Central memory CD8-positive, alpha-beta T cell (primary cell): ENCODE measurements around the gene SYCE3.

Source experiments
- ATAC-seq: fragments of 150-1000 bp; cut with Tn5 transposase; replicated peaks from 2 replicates; pipeline ENCODE4 v1.10.0; 2022; ENCODE audit warnings: mild to moderate bottlenecking, moderate FRiP score, moderate number of reproducible peaks; ENCODE audit not compliant: poor library complexity, severe bottlenecking; ENCODE audit errors: extremely low read depth
- DNase-seq, 2 donors: peaks; one replicate each; pipeline ENCODE4 v3.0.0; 2021; ENCODE audit warnings: low spot score in 2 of 2
- H3K27ac Mint-ChIP-seq: one replicate; pipeline ENCODE4 v1.8.0; 2022; ENCODE audit warnings: low read depth, mild to moderate bottlenecking, moderate library complexity, mixed read lengths
- H3K27me3 Mint-ChIP-seq: one replicate; pipeline ENCODE4 v1.8.0; 2022; ENCODE audit warnings: mixed read lengths
- H3K36me3 Mint-ChIP-seq: one replicate; pipeline ENCODE4 v1.8.0; 2022; ENCODE audit warnings: mild to moderate bottlenecking, moderate library complexity, mixed read lengths; ENCODE audit not compliant: insufficient read depth
- H3K4me1 Mint-ChIP-seq: one replicate; pipeline ENCODE4 v1.8.0; 2022; ENCODE audit warnings: mixed read lengths
- H3K4me3 Mint-ChIP-seq: one replicate; pipeline ENCODE4 v1.8.0; 2022; ENCODE audit warnings: mild to moderate bottlenecking, moderate library complexity, mixed read lengths
- H3K9me3 Mint-ChIP-seq: one replicate; pipeline ENCODE4 v1.8.0; 2022; ENCODE audit warnings: mixed read lengths

SYCE3 gene

DNA sequence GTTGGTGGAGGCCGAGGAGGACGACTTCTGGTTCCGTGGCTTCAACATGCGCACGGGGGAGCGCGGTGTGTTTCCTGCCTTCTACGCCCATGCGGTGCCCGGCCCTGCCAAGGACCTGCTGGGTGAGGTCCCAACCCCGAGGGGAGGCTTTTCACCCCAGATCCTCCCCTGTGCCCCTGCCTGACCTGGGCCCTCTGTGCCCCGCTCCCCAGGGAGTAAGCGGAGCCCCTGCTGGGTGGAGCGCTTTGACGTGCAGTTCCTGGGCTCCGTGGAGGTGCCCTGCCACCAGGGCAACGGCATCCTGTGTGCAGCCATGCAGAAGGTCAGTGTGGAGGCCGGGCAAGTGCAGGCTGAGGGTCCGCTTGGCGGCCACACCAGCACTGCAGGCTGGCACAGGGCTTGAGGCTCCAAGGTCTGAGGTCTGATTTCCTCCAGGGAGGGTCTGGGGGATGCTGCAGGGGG, 42.9 kb upstream of the SYCE3 start:
- Mint-ChIP-seq H3K4me3 (no peak overlapping the region), H3K4me1 (peaks cover 10% of the 10 kb centered on the region), H3K27me3 (peaks cover 61% of the 10 kb centered on the region), H3K9me3 (no peaks in the 10 kb centered on the region), H3K36me3 (peaks cover 3% of the 10 kb centered on the region), H3K27ac (no peak overlapping the region)
- DNase-seq, result no peak
- no peak for ATAC-seq

DNA sequence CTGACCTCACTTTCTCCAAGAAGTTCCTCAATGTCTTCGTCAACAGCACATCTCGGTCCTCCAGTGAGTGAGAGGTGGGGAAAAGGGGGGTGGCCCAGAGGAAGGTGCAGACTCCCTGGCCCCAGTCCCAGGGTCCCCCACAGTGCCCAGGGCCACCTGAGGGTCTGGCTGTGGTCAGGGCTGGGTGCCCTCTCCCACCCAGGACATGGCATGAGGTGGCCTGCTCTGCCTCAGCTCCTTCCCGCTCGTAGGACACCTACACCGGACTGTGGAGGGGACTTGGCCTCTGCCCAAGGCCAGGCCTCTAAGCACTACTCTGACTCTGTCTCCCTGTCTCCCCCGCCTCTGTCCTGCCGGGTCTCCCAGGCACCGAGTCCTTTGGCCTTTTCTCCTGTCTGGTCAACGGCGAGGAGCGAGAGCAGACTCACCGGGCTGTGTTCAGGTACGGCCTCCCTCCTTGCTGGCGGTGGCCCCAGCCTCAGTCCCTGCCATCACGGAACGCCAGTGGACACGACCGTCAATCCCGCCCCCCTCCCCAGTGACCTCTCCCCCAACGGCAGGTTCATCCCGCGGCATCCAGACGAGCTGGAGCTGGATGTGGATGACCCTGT, 42.4 kb upstream of the SYCE3 start:
- Mint-ChIP-seq H3K27ac (no peak overlapping the region), H3K4me3 (no peak overlapping the region), H3K4me1 (peaks cover 10% of the 10 kb centered on the region), H3K9me3 (no peaks in the 10 kb centered on the region), H3K27me3 (peaks cover 58% of the 10 kb centered on the region), H3K36me3 (peaks cover 3% of the 10 kb centered on the region)
- no peak for DNase-seq
- no peak for ATAC-seq

GRCh38 chr22:50604256-50605001, 41.7 kb upstream of the SYCE3 start:
- DNase-seq, result no peak
- H3K4me3 Mint-ChIP-seq, result no peak overlapping the region

DNA sequence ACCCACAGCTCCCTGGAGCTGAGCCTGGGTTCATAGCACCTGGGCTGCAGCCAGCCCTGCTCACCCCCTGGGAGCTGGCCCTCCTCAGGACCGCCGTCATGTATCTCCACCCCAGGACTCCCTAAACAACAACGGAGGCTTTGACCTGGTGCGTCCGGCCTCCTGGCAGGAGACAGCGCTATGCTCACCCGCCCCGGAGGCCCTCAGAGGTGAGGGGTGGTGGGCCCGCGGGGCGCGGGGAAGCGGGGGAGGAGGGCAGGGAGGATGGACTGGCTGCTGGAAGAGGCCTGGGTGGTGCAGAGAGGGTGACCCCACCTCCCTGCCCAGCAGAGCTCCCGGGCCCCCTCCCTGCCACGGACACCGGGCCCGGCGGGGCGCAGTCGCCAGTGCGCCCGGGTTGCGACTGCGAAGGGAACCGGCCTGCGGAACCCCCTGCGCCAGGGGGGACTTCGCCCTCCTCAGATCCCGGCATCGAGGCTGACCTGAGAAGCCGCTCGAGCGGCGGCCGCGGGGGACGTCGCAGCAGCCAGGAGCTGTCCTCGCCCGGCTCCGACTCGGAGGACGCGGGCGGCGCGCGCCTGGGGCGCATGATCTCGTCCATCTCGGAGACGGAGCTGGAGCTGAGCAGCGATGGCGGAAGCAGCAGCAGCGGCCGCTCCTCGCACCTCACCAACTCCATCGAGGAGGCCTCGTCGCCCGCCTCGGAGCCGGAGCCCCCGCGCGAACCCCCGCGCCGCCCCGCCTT, 41.0 kb upstream of the SYCE3 start:
- H3K4me1 Mint-ChIP-seq, result peaks cover 10% of the 10 kb centered on the region
- peaks cover 52% of the 10 kb centered on the region for H3K27me3 Mint-ChIP-seq
- no peak for ATAC-seq
- DNase-seq, result no peak
- H3K27ac Mint-ChIP-seq, result no peak overlapping the region
- H3K36me3 Mint-ChIP-seq, result peaks cover 5% of the 10 kb centered on the region
- no peak overlapping the region for H3K4me3 Mint-ChIP-seq
- no peaks in the 10 kb centered on the region for H3K9me3 Mint-ChIP-seq

More at GRCh38 chr22:50604256-50605001, 41.7 kb upstream of the SYCE3 start:
- H3K9me3 Mint-ChIP-seq, result no peaks in the 10 kb centered on the region
- no peak overlapping the region for H3K27ac Mint-ChIP-seq
- H3K27me3 Mint-ChIP-seq, result peaks cover 58% of the 10 kb centered on the region
- ATAC-seq, result no peak
- peaks cover 10% of the 10 kb centered on the region for H3K4me1 Mint-ChIP-seq
- peaks cover 3% of the 10 kb centered on the region for H3K36me3 Mint-ChIP-seq

DNA sequence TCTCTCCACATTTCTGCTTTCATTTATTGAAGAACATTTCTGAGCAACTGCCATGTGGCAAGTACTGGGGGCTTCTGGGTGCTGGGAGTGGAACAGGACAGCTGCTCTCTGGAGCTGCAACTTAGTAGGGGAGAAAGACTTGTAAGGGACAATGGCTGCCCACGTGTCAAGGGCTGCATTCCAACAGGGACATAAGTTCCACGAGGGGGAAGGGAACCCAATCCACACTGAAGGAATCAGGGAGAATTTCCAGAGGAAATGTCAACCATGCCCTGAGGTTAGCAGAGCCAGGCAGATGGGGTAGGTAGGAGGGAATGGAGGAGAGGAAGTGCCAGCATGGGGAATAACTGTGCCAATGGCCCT, 39.6 kb upstream of the SYCE3 start:
- H3K4me1 Mint-ChIP-seq, result peaks cover 10% of the 10 kb centered on the region
- H3K27me3 Mint-ChIP-seq, result peaks cover 45% of the 10 kb centered on the region
- H3K4me3 Mint-ChIP-seq, result peak overlapping the region; percentile 72
- ATAC-seq (no peak), DNase-seq (no peak)
- peaks cover 5% of the 10 kb centered on the region for H3K36me3 Mint-ChIP-seq
- no peak overlapping the region for H3K27ac Mint-ChIP-seq
- H3K9me3 Mint-ChIP-seq, result no peaks in the 10 kb centered on the region

DNA sequence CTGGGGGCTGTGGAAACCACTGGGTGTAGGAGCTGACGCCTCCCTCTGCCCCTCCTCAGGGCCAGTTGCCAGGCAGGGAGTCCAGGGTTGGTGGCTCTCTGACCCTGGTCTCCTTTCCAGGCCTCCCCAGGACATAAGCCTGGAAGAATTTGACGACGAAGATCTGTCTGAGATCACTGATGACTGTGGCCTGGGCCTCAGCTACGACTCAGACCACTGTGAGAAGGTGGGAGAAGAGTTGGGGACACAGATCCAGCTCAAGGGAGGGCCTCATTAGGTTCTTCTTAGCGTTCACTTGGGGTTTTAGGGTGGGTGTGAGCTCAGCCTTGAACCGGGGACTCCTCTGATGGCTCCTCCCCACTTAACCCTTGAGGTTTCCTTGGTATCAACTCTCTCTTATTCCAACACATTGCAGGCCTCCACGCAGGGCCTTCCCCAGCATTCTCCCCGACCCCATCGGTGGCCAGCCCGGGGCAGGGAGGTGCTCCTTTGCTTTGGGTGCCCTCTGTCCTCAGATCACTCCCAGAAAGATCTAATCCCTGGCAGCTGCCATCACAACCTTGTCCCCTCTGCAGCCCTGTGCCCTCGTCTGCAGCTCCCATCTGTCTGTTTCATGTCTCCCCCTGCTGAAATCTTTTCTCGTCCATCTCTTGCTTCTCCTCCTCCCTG, 39.1 kb upstream of the SYCE3 start:
- Mint-ChIP-seq H3K9me3 (no peaks in the 10 kb centered on the region), H3K4me3 (peak overlapping the region; percentile 72), H3K27ac (no peak overlapping the region), H3K4me1 (peaks cover 10% of the 10 kb centered on the region), H3K36me3 (peaks cover 5% of the 10 kb centered on the region), H3K27me3 (peaks cover 40% of the 10 kb centered on the region)
- DNase-seq (no peak), ATAC-seq (no peak)

- Mint-ChIP-seq H3K27me3 (peaks cover 33% of the 10 kb centered on the region), H3K36me3 (peaks cover 5% of the 10 kb centered on the region), H3K9me3 (no peaks in the 10 kb centered on the region), H3K4me3 (peak overlapping the region; percentile 72), H3K27ac (no peak overlapping the region), H3K4me1 (peaks cover 10% of the 10 kb centered on the region)
- DNase-seq (no peak), ATAC-seq (no peak)
These were observed 38.4 kb upstream of the SYCE3 start for GRCh38 chr22:50600967-50601668.

DNA sequence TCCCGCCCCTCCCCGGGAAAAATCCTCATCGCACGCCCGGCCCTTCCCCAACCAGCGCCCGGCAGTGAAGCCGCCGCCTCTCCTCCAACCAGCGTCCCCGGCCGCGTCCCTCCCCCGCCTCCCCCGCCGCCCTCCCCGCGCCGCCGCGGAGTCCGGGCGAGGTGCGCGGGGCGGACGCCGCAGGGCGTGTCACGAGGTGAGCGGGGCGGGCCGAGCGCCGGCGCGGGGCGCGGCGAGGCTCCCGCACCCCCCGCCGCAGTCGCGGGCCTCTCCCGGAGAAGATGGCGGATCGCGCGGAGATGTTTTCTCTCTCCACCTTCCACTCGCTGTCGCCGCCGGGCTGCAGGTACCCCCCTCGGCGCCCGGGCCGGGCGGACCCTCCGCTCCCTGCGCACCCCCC, 37.8 kb upstream of the SYCE3 start, which contains the start of gene MAPK8IP2:
TSS of gene MAPK8IP2 (plus strand) at position 256 of the 400 bp plus-strand sequence. CDS start at position 282, 26 bp downstream.
- DNase-seq (no peak), ATAC-seq (no peak)
- Mint-ChIP-seq H3K36me3 (peaks cover 5% of the 10 kb centered on the region), H3K4me1 (peaks cover 10% of the 10 kb centered on the region), H3K9me3 (no peaks in the 10 kb centered on the region), H3K27me3 (peaks cover 31% of the 10 kb centered on the region), H3K27ac (no peak within 1 kb of the TSS), H3K4me3 (peak within 1 kb of the TSS; percentile 72)

- ATAC-seq, result peak; percentile 70
- DNase-seq, result peak; percentile 59 to 65
These were observed 37.2 kb upstream of the SYCE3 start for GRCh38 chr22:50599816-50600455.

DNA sequence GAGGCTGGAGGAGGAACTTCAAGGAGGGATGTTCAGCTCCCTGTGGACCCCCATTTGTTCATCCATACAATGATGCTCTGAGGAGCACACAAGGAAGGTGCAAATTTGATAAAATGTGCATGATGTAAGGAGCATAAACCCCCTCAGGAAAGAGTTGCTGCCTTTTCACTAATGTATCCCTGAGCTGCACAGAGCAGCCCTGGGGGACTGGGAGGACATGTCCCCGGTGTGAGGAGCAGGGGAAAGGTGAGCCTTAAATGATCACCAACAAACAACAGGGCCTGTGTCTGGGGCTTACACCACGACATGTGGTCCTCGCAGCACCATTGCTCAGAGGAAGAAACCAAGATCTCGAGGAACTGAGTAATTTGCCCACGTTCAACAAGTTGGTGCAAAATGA, 34.4 kb upstream of the SYCE3 start:
- DNase-seq (no peak), ATAC-seq (no peak)
- H3K27ac Mint-ChIP-seq, result no peak overlapping the region
- H3K36me3 Mint-ChIP-seq, result peaks cover 3% of the 10 kb centered on the region
- H3K4me3 Mint-ChIP-seq, result no peak overlapping the region
- no peaks in the 10 kb centered on the region for H3K9me3 Mint-ChIP-seq
- H3K27me3 Mint-ChIP-seq, result peaks cover 18% of the 10 kb centered on the region
- peaks cover 7% of the 10 kb centered on the region for H3K4me1 Mint-ChIP-seq

More at GRCh38 chr22:50599816-50600455, 37.2 kb upstream of the SYCE3 start:
- Mint-ChIP-seq H3K27me3 (peaks cover 31% of the 10 kb centered on the region), H3K4me3 (peak overlapping the region; percentile 20), H3K27ac (no peak overlapping the region), H3K4me1 (peaks cover 10% of the 10 kb centered on the region), H3K36me3 (peaks cover 5% of the 10 kb centered on the region), H3K9me3 (no peaks in the 10 kb centered on the region)

DNA sequence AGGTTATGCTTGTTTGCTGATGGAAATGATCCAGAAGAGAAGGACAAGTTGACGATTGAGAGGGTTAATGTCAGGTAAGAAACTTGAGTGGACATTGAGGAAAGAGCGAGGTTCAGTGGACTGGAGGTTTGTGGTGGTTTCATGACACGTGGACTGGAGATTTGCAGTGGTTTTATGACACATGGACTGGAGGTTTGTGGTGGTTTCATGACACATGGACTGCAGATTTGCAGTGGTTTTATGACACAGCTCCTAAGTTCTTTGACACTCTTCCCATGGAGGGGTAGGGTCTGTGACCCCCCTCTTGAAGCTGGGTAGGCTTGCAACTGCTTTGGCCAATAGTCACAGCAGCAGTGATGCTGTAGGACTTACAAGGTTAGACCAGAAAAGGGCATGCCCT, 32.5 kb upstream of the SYCE3 start:
- peaks cover 1% of the 10 kb centered on the region for H3K36me3 Mint-ChIP-seq
- ATAC-seq (no peak), DNase-seq (no peak)
- H3K4me3 Mint-ChIP-seq, result no peak overlapping the region
- no peak overlapping the region for H3K27ac Mint-ChIP-seq
- no peaks in the 10 kb centered on the region for H3K9me3 Mint-ChIP-seq
- H3K4me1 Mint-ChIP-seq, result no peaks in the 10 kb centered on the region
- H3K27me3 Mint-ChIP-seq, result peaks cover 8% of the 10 kb centered on the region
